Measurements from ENCODE around the gene E2F7. TPM values are rescaled to one million over a fixed set of nuclear protein-coding genes. Genes with fewer than 3 reads are reported as not detected.

E2F7 gene, protein sequence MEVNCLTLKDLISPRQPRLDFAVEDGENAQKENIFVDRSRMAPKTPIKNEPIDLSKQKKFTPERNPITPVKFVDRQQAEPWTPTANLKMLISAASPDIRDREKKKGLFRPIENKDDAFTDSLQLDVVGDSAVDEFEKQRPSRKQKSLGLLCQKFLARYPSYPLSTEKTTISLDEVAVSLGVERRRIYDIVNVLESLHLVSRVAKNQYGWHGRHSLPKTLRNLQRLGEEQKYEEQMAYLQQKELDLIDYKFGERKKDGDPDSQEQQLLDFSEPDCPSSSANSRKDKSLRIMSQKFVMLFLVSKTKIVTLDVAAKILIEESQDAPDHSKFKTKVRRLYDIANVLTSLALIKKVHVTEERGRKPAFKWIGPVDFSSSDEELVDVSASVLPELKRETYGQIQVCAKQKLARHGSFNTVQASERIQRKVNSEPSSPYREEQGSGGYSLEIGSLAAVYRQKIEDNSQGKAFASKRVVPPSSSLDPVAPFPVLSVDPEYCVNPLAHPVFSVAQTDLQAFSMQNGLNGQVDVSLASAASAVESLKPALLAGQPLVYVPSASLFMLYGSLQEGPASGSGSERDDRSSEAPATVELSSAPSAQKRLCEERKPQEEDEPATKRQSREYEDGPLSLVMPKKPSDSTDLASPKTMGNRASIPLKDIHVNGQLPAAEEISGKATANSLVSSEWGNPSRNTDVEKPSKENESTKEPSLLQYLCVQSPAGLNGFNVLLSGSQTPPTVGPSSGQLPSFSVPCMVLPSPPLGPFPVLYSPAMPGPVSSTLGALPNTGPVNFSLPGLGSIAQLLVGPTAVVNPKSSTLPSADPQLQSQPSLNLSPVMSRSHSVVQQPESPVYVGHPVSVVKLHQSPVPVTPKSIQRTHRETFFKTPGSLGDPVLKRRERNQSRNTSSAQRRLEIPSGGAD
- total RNA-seq = 5.0 TPM

DNA sequence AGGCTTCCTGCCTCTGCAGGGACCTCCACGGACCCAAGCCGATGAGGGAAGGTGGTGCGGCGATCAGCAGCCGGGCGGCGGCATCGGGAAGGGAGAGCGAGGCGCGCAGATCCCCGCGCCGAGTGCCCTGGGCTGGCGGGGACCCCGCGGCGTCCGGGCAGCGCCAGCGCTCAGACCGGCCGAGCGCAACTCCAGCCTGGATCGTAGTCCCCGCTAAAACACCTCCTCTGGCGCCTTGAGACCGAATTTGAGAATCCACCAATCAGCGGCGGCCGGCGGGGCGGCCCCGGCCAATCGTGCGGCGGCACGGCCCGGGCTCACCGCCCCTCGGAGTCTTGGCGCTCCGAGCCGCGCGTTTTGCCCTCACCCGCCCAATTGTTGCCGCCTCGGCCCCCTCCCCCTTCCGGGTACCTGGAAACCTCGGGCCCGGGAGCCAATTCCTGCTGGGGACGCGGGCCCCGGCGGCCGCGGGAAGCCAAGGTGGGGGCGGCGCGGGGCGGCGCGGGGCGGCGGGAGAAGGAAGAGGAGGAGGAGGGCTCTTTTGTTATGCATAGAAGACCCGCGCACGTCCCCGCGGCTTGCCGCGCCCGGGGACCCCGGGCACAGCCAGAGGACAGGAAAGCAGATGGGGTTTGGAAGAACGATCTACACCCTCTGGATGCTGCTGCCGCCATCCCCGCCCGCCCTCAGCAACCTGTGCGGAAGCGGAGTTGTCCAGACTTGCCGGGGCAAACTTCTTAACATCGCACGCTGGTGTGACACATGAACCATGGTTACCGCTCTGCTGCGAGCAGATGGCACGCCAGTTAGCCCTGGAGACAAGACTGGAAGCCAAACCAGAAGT, at the start of gene E2F7:
E2F7 (minus strand) TSS at position 209 of the 844 bp plus-strand sequence. CDS start 934 bp downstream, outside the sequence.

Other genes starting within 250 kb of the E2F7 start
- gene CSRP2, start 186.6 kb downstream of the E2F7 start, total RNA-seq = 280 TPM

Measured in parietal lobe (tissue), 1 donor.